ENCODE data around the gene RNF225.
"Not testable (repeated sequence)": the region's sequence is repeated elsewhere in the genome, so short reads cannot be mapped to it uniquely, and the experiment has no call there.

The RNF225 gene

GRCh38 chr19:58362272-58362994 is 33.0 kb upstream of the RNF225 start, which contains the start of gene ZNF497:
ZNF497 (minus strand) TSS chr19:58362751; CDS start chr19:58357635, 5,116 bp downstream.
- DNase-seq (ENCODE audit: low spot score), result peak; percentile 99

DNA sequence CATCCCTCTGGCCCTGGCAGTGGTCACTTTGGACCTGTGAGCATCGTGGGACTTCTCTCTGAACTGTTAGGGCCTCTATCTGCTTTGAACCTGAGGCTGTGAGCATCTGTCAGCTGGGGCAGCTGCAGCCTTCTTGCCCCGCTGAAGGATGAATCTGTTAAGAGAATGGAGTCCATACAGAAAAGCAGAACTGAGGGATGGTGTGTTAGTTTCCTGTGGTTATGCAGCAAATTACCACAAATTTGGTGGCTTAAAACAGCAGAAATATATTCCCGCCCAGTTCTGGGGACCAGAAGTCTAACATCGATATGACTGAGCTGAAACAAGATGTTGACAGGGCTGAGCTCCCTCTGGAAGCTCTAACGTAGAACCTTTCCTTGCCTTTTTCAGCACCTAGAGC is 31.3 kb upstream of the RNF225 start:
- DNase-seq (ENCODE audit: low spot score), result no peak

GRCh38 chr19:58366585-58367430 is 28.6 kb upstream of the RNF225 start:
- no peak for DNase-seq (ENCODE audit: low spot score)

- DNase-seq (ENCODE audit: low spot score), result no peak
Observed at GRCh38 chr19:58367698-58368454, 27.6 kb upstream of the RNF225 start.

GRCh38 chr19:58368561-58369360 is 26.7 kb upstream of the RNF225 start:
- no peak for DNase-seq (ENCODE audit: low spot score)

- DNase-seq (ENCODE audit: low spot score), result no peak
Observed at GRCh38 chr19:58372311-58373133, 22.9 kb upstream of the RNF225 start.

DNA sequence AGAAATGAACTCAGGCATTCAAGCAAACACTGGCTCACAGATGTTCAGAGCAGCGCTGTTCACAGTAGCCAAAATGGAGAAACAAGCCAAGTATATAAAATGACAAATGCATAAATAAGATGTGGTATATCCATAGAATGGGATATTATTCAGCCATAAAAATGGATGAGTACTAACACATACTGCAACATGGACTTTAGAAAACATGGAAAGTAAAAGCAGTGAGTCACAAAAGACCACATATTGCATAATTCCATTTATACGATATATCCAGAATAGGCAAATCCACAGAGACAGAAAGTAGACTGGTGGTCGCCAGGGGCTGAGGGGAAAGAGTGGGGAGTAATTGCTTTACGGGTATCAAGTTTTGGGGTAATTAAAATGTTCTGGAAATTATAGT is 21.3 kb upstream of the RNF225 start:
- DNase-seq (ENCODE audit: low spot score), result no peak

GRCh38 chr19:58376724-58377123 is 18.7 kb upstream of the RNF225 start:
- not testable (repeated sequence) for DNase-seq (ENCODE audit: low spot score)

DNA sequence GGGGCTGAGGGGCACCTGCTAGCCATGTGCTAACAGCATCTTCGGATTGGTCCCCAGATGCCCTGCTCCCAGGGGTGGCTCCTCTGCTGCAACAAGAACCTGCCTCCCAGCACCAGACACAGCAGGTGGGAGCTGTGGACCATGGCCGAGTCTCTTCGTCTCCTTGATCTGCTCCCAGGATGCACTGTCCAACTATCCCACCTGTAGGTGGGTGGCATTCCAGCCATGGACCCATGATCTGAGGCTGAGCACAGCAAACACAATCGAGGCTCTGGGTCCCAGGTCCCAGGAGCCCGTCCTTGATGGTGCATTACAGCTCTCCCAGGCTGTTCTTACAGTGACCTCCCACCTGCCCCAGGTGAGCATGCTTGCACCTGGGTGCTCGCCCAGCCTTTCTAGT is 16.2 kb upstream of the RNF225 start:
- DNase-seq (ENCODE audit: low spot score), result no peak

- DNase-seq (ENCODE audit: low spot score), result no peak
Observed at GRCh38 chr19:58380037-58380661, 15.3 kb upstream of the RNF225 start.

- peak; percentile 99 for DNase-seq (ENCODE audit: low spot score)
Observed at GRCh38 chr19:58380662-58381459, 14.6 kb upstream of the RNF225 start, which contains the start of gene ZNF837. ZNF837 (minus strand) TSS chr19:58381030; CDS start chr19:58369332, 11,698 bp downstream.

GRCh38 chr19:58381460-58382212 is 13.8 kb upstream of the RNF225 start:
- DNase-seq (ENCODE audit: low spot score), result no peak

- no peak for DNase-seq (ENCODE audit: low spot score)
Observed at GRCh38 chr19:58382997-58383603, 12.4 kb upstream of the RNF225 start.

GRCh38 chr19:58385313-58385890 is 10.1 kb upstream of the RNF225 start:
- no peak for DNase-seq (ENCODE audit: low spot score)

DNA sequence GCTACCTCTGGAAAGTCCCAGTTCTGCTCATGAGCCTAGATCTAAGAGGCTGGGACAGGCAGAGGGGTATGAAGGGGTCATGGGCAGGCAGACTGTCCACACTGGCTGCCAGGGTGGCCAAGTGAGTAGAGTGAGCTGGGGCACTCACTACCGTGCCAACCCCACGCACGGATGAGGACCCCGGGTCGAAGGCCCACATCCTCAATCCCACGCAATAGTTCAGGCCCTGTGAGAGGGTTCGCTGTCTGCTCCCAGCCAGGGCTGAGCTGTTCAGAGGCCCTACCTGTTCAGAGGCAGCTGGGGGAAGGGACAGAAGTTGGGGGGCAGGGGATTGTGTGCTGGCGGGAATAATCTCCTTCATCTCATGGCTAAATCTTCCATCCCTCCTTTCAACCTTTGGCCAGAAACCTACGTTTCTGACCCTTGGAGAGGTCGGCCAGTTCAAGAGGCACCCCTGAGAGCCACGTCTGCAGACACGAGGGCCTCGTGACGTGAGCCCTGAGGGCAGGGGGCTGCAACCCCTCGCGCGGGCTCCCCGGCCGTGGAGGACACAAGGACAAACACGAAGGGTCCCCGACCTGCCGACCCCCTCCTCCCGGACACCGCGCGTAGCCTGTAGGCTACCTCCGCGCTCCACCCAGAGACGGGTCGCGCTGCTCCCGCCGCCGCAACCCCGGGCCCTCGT is 9.4 kb upstream of the RNF225 start:
- DNase-seq (ENCODE audit: low spot score), result no peak

- peak; percentile 100 for DNase-seq (ENCODE audit: low spot score)
Observed at GRCh38 chr19:58386576-58387337, 8.7 kb upstream of the RNF225 start, which contains the start of gene RPS5. RPS5 (plus strand) TSS chr19:58387269; CDS start chr19:58388138, 869 bp downstream.
